Suprapubic skin (tissue), 3 donors: ENCODE data around the gene ST3GAL5.

Experiments
- CTCF ChIP-seq, 2 donors: fragments of 200-600 bp in 1 of 2; fragments of 450-650 bp in 1 of 2; sonication (generic) in 1 of 2; IDR thresholded peaks; one replicate each; pipeline ENCODE4 v1.5.1; 2016 to 2019; ENCODE audit warnings: antibody characterized with exemption in 2 of 2, mild to moderate bottlenecking in 1 of 2, moderate library complexity in 1 of 2
- POLR2A ChIP-seq, 2 donors: fragments of 450-650 bp; IDR thresholded peaks; one replicate each; pipeline ENCODE4 v1.6.1; 2017; ENCODE audit warnings: antibody characterized with exemption in 2 of 2, mild to moderate bottlenecking in 2 of 2, moderate library complexity in 2 of 2

- TF ChIP-seq POLR2A (IDR thresholded peaks at IDR 0.05) = no peak
- no peak for TF ChIP-seq CTCF (IDR thresholded peaks at IDR 0.05)
Measured at GRCh38 chr2:85900366-85900765, 11.6 kb upstream of the ST3GAL5 start.
